Subcutaneous adipose tissue (tissue), 4 donors: Measurements from ENCODE around the gene RGS16. TPM values are rescaled to one million over a fixed set of nuclear protein-coding genes. Genes with fewer than 3 reads are reported as not detected.

Source experiments
- total RNA-seq, 4 donors: library from RNA; depleted of rRNA; stranded (reverse); fragments of >200 nt; gene quantifications; one replicate each; pipeline ENCODE4 v1.1.0, GENCODE V29; 2016
- TF ChIP-seq, protein P1 (sequence below): fragments of 450-650 bp; IDR thresholded peaks from one replicate; pipeline ENCODE4 v1.5.1; 2016; ENCODE audit warnings: low read depth, mild to moderate bottlenecking, control low read depth, antibody characterized with exemption, moderate library complexity

The RGS16 gene
- total RNA-seq, 4 donors from 2014 or later = 0.49 to 0.88 (median 0.80) TPM

DNA sequence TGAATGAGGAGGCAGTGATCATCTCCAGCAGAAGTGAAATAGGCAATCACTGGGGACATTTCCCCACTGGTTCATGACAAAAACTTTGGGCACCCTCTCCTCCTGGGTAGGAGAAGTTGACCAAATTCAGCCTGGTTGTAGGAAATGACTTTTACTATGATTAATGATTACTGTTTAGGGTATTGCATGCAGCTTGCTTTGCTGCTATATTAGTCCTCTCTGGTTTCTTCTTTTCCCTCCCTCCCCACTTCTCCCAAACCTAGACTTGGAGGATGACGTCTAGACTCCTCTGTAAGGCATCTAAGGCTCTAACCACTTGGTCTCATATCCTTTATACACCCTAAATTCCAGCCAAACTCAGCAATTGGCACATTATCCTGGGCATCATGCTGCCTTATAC lies 3.4 kb upstream of the RGS16 start:
- TF ChIP-seq, protein P1, sequence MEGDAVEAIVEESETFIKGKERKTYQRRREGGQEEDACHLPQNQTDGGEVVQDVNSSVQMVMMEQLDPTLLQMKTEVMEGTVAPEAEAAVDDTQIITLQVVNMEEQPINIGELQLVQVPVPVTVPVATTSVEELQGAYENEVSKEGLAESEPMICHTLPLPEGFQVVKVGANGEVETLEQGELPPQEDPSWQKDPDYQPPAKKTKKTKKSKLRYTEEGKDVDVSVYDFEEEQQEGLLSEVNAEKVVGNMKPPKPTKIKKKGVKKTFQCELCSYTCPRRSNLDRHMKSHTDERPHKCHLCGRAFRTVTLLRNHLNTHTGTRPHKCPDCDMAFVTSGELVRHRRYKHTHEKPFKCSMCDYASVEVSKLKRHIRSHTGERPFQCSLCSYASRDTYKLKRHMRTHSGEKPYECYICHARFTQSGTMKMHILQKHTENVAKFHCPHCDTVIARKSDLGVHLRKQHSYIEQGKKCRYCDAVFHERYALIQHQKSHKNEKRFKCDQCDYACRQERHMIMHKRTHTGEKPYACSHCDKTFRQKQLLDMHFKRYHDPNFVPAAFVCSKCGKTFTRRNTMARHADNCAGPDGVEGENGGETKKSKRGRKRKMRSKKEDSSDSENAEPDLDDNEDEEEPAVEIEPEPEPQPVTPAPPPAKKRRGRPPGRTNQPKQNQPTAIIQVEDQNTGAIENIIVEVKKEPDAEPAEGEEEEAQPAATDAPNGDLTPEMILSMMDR = no peak

DNA sequence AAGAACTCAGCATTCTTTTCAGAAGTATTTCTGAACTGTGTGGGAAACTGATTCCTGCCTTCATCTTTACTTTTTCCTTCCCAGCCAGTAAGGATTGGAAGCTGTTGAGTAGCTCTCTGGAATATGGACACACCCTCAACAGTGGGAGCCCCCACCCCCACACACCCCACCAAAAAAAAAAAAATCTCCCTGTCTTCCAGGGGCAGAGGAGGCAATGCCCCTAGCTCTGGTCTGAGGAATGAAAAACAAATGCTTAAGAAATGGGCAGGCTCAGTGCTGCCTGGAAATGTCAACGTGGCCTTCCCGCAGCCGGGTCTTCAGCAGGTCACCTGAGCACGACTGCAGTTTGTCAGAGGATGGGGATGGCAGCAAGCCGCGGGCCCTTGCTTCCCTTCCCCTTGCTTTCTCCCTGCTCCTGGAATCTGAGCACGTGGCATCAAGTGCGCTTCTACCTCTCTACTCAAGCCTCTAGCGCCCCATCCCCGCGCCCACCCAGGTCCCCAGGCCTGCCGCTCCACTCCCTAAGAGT lies 479 bp downstream of the RGS16 start:
- TF ChIP-seq, protein P1 = no peak

DNA sequence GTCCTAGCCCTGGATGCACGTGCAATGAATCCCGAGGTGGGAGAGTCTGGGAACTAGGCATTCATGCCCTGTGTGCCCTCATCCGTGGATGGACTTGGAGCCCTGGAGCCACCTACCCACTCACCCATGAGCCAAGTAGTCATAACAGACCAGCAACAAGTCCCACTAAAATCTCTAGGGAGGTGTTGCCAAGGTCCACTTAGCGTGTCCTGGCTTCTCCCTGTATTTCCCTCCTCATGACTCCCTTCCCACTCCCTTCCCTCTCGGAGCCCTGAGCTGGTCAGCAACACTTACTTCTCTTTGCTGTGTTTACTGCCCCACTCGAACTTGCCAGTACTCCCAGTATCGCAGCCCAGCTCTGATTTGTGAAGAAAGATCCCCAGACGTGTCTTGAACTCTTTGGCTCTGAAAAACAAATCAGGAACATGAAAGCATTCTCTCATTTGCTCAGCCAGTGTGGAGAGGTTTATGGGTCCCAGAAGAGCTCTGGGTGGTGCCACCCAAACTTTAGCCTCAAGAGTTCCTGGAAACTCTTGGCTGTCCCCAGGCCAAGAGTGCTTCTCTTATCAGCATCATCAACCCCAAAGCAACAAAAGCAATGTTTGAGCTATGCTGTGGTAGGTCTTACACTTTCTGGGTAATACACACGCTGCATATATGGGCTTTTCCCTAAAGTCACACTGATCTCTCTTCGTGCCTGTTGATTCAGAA lies 1.1 kb downstream of the RGS16 start:
- TF ChIP-seq, protein P1 = no peak

DNA sequence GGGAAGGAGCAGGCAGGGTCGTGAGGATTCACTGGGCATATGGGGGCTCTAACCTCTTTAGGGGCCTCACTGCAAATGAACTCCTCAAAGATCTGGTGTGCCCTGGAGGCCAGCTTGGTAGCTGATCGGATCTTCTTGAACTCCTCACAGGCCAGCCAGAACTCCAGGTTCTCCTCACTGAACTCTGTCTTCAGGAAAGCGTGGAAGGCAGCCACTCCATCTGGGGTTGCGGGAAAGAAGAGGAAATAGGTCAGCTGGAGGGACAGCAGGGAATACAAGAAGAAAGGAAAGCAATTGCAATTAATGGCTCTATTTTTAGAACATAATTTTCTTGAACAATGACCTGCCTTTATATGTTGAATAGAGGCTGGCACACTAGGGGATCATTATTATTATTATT lies 2.3 kb downstream of the RGS16 start:
- TF ChIP-seq, protein P1 = no peak

DNA sequence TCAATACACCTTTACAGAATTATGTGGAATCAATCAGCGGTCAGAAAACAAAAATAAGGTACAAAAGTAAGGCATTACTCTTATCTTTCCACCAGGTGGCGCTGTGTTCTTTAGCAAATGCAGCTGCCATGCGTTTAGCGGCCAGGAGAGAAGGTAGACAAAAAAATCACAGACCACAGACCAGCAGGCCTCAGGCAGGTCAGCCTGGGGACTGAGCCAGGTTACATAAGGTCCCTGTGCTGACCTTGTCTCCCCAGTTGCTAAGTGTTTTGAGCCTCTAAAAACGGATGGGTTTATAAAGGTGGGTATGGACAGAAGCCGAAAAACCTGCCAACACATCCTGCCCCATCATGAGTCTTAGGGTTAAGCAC lies 2.8 kb downstream of the RGS16 start:
- TF ChIP-seq, protein P1 = no peak

DNA sequence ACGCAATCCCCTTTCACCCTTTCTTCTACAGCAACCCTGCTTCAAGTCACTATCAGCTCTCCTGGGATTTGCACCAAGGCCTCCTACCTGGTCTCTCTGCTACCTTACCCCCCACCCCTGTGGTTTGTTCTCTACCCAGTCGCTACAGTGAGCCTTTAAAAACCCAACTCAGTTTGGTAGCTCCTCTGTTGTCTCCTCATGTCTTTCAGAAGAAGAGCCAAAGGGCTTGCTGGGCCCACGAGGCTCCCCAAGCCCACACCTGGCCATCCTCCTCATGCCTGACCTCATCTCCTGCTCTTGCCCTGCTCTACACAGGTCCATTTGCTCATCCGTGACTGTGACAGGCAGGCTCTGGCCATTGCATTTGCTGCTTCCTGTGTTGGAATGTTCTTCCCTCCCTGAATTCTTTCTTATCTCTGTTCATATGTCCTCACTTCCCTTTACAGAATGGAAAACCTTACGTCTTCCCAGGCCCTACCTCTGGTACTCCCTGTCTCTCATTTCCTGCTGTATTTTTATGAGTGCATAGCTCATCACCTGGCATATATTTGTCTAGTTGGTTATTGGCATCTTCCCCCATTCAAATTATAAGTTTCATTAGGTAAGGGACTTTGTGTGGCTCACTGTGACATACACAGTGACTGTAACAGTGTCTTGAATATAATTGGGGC lies 3.3 kb downstream of the RGS16 start:
- TF ChIP-seq, protein P1 = no peak

DNA sequence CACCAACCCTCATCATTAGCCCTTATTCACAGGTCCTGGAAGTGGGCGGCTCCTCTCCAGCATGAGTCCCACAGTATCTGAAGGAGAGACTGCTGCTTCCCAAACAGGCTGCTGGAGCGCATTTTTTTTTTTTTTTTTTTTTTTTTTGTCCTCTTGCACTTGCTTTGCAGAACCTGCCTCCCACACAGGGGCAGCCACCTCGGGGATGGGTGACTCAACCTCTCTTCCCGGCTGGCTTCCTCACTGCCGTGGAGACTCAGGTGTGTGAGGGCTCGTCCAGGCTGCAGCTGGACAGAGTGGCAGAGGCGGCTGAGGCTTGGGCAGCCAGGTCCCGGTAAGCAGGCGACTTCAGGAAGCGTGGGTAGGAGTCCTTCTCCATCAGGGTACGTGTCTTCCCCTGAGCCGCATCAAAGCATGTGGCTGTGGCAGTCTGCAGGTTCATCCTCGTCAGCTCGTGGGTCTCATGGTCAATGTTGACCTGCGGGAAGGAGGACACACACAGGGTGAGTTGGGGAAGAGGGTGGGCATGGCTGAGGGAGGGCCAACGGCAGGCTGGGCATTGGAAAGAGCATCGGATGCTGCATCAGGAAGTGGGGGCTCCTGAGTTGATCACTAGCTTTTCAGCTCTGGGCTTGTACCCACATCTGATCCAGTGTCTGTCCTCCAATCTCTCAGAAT lies 4.0 kb downstream of the RGS16 start:
- TF ChIP-seq, protein P1 = no peak
